ENCODE results near the gene TNFRSF25. TPM values are rescaled to one million over a fixed set of nuclear protein-coding genes. Genes with fewer than 3 reads are reported as not detected.

The TNFRSF25 gene
- total and polyA plus RNA-seq, 10 of the 15 experiments (the other 5 are each of a cell fraction or from before 2014, with no cell fraction given) = 0.23 to 8.6 (median 0.46) TPM; not detected in 5

- TF ChIP-seq IKZF1 (conservative IDR thresholded peaks at IDR 0.05) = no peak
- no peak for TF ChIP-seq WRNIP1 (IDR thresholded peaks at IDR 0.05; ENCODE audit: borderline replicate concordance, low read depth, low read length)
- no peak for TF ChIP-seq JUND (IDR thresholded peaks at IDR 0.05; ENCODE audit: low read depth, low read length)
Observed at GRCh38 chr1:6491966-6492365, 26.0 kb upstream of the TNFRSF25 start (continued).

- POLR2A ChIA-PET = interaction anchor here (1.0 kb wide), 1 partner anchor 32 kb away, joined by 3 read pairs; no protein-coding TSS in a partner anchor
- no peaks in the 10 kb centered on the region for H3K79me2 ChIP-seq (ENCODE audit: control insufficient read depth, insufficient read depth, low read length)
- H3K4me1 ChIP-seq (ENCODE audit: control insufficient read depth, insufficient read depth, low read length) = no peaks in the 10 kb centered on the region
- H3K27ac ChIP-seq (ENCODE audit: control insufficient read depth, insufficient read depth) = peak within 1 kb of the TSS; percentile 69
- H2AFZ ChIP-seq (ENCODE audit: control insufficient read depth, low read depth, low read length) = peak within 1 kb of the TSS; percentile 88
- 57% methylated on average over 6 of the region's 6 CpGs for WGBS (ENCODE audit: insufficient coverage, insufficient replicate concordance, low lambda C conversion rate, missing lambda C conversion rate)
- H3K9me3 ChIP-seq (replicated peaks; ENCODE audit: control insufficient read depth, insufficient read depth, low read length) = no peaks in the 10 kb centered on the region
- no peaks in the 10 kb centered on the region for H3K36me3 ChIP-seq (ENCODE audit: control insufficient read depth in 2 of 2, insufficient read depth in 2 of 2, low read length in 1 of 2)
- TF ChIP-seq HDGF (IDR thresholded peaks at IDR 0.05) (peak; percentile 65; the same call in 1 of the 2 replicates), MXI1 (IDR thresholded peaks at IDR 0.05; ENCODE audit: low read depth, low read length) (no peak), ZNF217 (IDR thresholded peaks at IDR 0.05) (no peak)
- RAD21 ChIA-PET (ENCODE audit: unreplicated experiment) = interaction anchor here (1.5 to 1.8 kb wide), 3 partner anchors 22 to 156 kb away, joined by 5 to 6 read pairs (median 5); no protein-coding TSS in a partner anchor
- H3K4me2 ChIP-seq (ENCODE audit: control insufficient read depth, insufficient read depth) = peak within 1 kb of the TSS; percentile 99
- peak within 1 kb of the TSS; percentile 81 for H3K9ac ChIP-seq (ENCODE audit: control insufficient read depth, insufficient read depth, low read length)
- CTCF ChIA-PET = interaction anchor here (0.8 to 4.9 kb wide), 9 partner anchors 8 to 156 kb away, joined by 3 to 25 read pairs (median 6); no protein-coding TSS in a partner anchor
- no peaks in the 10 kb centered on the region for H4K20me1 ChIP-seq (ENCODE audit: control insufficient read depth, insufficient read depth)
- peaks cover 0 to 3% of the 10 kb centered on the region in 2 experiments; a peak in 2 of 4 replicates for H3K27me3 ChIP-seq (replicated peaks in 1 of 2; ENCODE audit: control insufficient read depth in 2 of 2, insufficient read depth in 2 of 2, low read length in 1 of 2)
- DNase-seq (ENCODE audit: low read depth, low spot score) (no peak), ATAC-seq (no peak), FAIRE-seq (no peak)
- SMC1A ChIA-PET (ENCODE audit: uncharacterized antibody, unreplicated experiment) = interaction anchor here (0.8 to 1.4 kb wide), 4 partner anchors 22 to 88 kb away, joined by 3 read pairs; partner anchors contain the start of gene ZBTB48
- in situ Hi-C loops (cut with MboI) = loop anchor here (5.0 to 25.0 kb wide), 2 partner anchors 146 to 721 kb away; no protein-coding TSS in a partner anchor
- intact Hi-C loops (cut with micrococcal nuclease; ENCODE audit: unreplicated experiment) = no loop called here
- H3K4me3 ChIP-seq = peak within 1 kb of the TSS; percentile 89
- no TSS peak for BruUV-seq (replicated peaks)
Observed at GRCh38 chr1:6491480-6491962, 25.5 kb upstream of the TNFRSF25 start, which contains the start of gene PLEKHG5. Gene PLEKHG5, minus strand, starts transcription at chr1:6491667. Its CDS starts 14,096 bp downstream, at chr1:6477571.
